Hematopoietic multipotent progenitor cell treated with erythropoietin and hydrocortisone succinate and interleukin-3 and kit ligand, for 8 days (in vitro differentiated cells): ENCODE data around the gene FAM117A.
"Not testable (repeated sequence)": the region's sequence is repeated elsewhere in the genome, so short reads cannot be mapped to it uniquely, and the experiment has no call there.

ENCODE experiments used
- DNase-seq: peaks from one replicate; pipeline ENCODE4 v3.0.0-alpha.2; 2015

Gene FAM117A

GRCh38 chr17:49676276-49676868 is 87.6 kb downstream of the FAM117A start:
- DNase-seq = peak; percentile 74

GRCh38 chr17:49674507-49674906 is 89.4 kb downstream of the FAM117A start:
- no peak for DNase-seq

DNA sequence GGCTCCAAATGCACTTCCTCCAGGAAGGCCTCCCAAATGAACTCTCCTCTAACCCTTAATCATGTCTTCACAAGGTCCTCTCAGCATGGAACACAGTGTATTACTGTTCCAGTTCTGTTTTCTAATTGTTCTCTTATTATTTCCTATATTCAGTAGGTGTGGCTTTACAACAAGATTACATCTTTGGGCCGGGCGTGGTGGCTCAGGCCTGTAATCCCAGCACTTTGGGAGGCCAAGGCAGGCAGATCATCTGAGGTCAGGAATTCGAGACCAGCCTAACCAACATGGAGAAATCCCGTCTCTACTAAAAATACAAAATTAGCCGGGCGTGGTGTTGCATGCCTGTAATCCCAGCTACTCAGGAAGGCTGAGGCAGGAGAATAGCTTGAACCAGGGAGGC is 90.3 kb downstream of the FAM117A start:
- DNase-seq = not testable (repeated sequence)

DNA sequence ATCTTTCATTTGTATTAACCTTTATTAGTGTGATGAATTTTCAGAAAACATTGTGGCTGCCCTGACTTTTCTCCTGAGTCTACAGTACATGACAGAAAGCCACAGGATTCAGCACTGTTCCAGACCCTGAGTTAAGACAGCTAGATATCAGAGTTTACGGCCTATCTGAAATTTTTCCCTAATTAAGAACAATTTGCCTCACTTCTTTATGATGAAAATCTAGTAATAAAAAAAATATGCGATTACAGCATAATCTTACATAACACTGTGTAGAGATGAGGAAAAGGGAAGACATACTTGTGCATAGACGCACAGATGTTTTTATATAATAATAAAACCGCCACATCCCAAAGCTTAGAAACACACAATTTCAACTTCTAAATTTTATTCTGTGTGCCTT is 93.3 kb downstream of the FAM117A start:
- no peak for DNase-seq

GRCh38 chr17:49670002-49670401 is 93.9 kb downstream of the FAM117A start:
- no peak for DNase-seq

DNA sequence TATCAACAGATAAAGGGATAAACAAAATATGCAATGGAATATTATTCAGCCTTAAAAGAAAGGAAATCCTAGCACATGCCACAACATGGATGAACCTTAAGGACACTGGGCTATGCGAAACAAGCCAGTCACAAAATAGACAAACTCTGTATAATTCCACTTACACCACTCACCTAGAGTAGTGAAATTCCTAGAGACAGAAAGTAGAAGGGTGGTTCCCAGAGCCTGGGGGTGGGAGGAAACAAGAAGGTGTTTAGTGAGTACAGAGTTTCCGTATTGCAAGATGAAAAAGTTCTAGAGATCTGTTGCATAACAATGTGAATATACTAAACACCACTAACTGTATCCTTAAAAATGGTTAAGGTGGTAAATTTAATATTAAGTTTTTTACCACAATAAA is 96.1 kb downstream of the FAM117A start:
- no peak for DNase-seq

GRCh38 chr17:49664706-49665211 is 99.2 kb downstream of the FAM117A start:
- DNase-seq = no peak
